Islet of Langerhans (tissue), 1 donor: Measurements from ENCODE around the gene AQP7.
A peak's percentile ranks its signal among the peaks of the same experiment; 100 is the strongest.
"Not testable (repeated sequence)": the region's sequence is repeated elsewhere in the genome, so short reads cannot be mapped to it uniquely, and the experiment has no call there.

Source experiments
- FAIRE-seq: peaks from one replicate; lab custom pipeline; 2011; peaks lifted over from hg19 to GRCh38; lab: Jason Lieb, UNC

The AQP7 gene

DNA sequence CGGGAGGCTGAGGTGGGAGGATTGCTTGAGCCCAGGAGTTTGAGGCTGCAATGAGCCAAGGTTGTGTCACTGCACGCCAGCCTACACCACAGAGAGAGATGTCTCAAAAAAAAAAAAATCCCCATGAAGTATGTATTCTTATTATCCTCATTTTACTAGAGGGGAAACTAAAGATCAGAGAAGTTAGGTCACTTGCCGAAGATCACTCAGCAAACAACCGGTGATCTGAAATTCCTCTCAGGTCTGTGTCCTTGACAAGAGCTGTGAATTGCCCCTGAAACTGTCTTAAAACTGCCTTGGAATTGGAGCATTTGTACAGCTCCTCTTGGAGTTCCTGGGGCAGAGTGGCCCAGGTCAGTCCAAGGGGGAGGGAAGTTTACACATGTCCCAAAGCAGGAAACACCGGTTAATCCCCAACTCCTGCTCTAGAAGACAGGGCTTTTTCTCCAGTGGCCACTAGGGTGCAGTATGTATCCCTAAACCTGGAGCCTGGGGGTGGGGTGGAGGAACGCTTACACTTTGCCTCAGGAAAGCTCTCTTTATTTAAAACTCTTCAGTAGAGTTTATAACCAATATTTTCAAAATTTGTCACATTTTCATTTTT, 27.6 kb downstream of the AQP7 start:
- FAIRE-seq = peak; percentile 83

DNA sequence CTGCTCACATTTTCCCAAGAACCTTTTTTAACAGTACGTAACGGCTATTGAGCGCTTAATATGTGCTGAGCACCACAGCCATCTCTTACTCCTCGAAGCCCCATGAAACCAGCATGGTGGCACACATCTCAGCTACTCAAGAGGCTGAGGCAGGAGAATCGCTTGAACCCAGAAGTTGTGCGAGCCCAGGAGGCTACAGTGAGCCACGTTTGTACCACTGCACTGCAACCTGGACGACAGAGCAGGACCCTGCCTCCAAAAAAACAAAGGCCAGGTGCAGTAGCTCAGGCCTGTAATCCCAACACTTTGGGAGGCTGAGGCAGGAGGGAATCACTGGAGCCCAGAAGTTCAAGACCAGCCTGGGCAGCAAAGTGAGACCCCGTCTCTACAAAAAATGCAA, 28.2 kb downstream of the AQP7 start:
- FAIRE-seq = no peak

DNA sequence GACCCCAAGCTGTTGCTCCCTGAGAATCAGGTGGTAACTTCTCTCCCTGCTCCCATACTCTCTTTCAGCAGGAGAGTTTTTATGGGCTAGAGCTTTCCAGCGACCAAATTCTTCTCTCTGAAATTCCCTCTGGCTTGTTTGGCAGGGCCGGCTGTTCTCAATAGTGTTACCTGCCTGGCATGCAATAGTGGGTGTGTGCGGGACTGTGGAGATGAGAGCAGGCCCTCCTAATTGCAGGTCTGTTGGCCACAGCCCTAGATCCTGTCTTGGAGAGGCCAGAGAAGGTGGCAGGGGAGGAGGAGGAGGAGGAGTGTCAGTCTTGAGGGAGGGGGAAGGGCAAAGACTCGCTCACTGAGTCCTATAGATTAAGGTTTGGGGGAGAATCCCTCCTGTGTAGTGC, 29.5 kb downstream of the AQP7 start:
- FAIRE-seq = no peak

DNA sequence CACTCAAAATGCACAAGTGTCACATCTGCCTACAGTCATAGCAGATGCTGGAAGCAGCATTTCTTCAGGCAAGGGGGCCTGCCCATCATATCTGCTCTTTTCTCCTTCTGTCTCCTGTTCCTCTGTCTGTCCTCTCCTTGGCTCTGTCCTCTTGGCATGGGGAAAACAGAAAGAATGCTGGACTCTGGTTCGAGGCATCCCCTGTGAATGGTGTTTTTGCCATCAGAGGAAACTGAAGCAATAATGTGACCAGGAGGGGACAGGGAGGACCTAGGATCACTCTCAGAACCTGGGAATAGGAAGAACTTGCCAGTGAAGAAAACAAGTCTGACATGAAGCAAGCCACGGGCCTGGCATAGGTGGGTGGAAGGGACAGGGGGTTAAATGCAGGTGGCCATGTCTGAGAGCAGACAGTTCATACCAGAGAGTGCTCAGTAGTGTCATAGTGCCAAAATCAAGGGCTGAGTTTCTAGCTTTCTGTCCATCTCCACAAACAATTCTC, 35.3 kb downstream of the AQP7 start:
- no peak for FAIRE-seq

DNA sequence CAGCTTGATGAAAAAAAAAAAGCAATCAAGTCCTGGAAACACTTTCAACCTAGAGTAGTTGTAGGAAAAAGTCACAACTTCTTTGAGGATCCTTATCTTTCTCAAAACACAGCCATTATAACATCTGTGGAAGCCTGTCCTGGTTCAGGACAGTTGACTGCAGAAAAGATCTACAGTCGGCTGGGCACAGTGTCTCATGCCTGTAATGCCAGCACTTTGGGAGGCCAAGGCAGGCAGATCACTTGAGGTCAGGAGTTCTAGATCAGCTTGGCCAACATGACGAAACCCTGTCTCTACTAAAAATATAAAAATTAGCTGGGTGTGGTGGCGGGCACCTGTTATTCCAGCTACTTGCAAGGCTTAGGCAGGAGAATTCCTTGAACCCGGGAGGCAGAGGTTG, 37.6 kb downstream of the AQP7 start:
- not testable (repeated sequence) for FAIRE-seq

DNA sequence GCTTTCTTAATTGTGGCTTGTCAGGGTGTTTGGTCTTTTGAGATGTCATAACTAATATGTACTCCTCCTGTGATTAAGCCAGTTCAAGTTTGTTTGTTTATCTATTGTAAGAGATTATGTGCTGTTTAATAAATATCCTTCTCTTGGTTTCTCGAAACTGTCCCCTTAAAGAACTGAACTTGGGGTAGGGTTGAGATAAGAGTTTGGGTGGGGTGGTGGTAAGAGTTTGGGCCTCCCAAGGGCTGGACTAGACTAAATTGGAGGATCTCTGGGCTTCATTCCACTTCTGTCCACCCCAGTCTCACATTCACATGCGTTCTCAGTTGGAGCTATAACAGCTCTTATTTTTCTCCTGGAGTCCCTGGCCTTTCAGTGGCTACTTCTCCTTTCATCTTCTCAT, 38.2 kb downstream of the AQP7 start:
- FAIRE-seq = no peak

DNA sequence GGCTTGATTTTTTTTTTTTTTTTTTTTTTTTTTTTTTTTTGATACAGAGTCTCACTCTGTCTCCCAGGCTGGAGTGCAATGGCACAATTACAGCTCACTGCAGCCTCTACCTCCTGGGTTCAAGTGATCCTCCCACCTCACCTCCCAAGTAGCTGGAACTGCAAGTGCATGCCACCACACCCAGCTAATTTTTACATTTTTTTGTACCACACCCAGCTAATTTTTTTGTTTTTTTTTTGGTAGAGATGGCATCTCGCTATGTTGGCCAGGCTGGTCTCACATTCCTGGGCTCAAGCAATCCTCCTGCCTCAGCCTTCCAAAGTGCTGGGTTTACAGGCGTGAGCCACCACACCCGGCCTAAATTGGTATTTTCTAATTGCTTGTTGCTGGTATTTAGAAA, 43.7 kb downstream of the AQP7 start:
- FAIRE-seq = not testable (repeated sequence)

DNA sequence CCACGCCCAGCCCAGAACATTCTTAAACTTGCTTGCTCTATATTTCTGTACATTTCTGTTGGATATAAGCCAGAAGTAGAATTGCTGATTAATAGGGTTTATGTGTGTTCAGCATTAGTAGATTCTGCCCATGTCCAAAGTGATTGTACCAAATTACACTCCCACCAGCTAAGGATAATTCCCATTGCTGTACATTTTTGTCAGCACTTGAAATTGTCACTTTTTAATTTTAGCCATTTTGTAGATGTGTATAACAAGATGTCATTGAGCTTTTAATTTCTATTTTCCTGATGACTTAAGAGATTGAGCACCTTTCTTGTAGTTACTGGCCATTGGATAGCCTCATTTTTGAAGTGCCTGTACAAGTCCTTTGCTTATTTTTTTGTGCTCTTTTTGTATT, 46.4 kb downstream of the AQP7 start:
- no peak for FAIRE-seq

DNA sequence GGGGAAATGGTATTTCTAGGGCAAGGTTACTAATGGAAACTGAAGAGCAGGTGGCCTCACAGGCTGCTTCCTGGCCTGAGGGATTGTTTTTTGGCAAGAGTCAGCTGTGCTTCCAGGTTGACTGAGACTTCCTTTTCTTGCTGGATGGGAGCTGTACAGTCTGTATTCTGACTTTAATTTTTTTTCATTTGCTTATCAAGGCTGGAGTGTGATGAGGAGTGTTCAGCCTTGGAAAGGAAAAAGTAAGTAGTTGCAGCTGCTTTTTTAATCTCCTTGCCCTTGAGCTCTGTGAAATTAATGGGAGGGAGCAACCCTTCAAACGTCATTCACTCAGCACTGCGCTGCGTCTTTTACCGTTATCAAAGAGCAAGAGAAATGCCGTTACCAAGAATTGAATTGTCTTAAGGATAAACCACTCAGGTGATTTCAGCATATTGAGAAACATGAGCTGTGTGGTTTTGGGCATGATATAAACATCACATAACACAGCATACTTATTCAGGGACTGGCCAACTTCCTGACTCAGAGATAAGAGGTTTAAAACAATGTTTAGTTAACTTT, 47.6 kb downstream of the AQP7 start:
- FAIRE-seq = no peak

DNA sequence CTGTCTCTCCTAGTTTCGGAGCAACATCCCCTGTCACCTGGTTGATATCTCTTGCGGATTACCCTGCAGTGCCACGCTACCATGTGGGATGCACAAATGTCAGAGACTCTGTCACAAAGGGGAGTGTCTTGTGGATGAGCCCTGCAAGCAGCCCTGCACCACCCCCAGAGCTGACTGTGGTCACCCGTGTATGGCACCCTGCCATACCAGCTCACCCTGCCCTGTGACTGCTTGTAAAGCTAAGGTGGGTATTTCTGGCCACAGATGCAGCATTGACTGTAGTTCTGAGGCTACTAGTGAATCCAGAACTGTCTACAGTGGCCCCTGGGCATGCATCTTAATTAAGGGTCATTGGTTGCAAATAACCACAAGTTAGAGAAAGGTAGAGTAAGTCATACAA, 50.8 kb downstream of the AQP7 start:
- FAIRE-seq = no peak

DNA sequence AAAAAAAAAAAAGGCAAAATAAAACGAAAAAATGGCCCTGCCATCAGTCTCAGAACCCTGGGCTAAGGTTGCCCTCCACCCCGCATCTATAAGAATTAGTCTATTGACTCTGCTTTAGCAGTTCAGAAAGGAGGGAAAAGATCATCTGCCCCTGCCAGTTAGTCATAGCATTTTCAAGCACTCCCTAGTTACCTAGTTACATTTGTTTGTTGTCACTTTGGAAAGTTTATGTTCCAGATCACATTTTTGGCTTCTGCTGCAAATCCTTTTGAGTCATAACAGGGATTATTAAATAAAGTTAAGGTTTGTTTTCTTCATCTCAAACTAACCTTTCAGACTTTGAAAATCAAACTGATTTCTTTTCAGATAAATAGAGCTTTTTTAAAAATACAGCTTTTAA, 52.1 kb downstream of the AQP7 start:
- peak; percentile 76 for FAIRE-seq

DNA sequence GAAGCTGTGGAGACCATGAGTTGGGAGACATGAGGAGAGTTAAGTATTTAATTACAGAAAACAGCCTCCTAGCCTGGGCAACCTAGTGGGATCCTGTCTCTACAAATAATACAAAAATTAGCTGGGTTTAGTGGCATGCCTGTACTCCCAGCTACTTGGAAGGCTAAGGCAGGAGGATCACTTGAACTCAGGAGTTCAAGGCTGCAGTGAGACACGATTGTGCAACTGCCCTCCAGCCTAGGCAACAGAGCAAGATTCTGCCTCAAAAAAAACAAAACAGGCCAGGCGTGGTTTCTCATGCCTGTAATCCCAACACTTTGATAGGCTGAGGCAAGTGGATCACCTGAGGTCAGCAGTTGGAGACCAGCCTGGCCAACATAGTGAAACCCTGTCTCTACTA, 52.6 kb downstream of the AQP7 start:
- no peak for FAIRE-seq

DNA sequence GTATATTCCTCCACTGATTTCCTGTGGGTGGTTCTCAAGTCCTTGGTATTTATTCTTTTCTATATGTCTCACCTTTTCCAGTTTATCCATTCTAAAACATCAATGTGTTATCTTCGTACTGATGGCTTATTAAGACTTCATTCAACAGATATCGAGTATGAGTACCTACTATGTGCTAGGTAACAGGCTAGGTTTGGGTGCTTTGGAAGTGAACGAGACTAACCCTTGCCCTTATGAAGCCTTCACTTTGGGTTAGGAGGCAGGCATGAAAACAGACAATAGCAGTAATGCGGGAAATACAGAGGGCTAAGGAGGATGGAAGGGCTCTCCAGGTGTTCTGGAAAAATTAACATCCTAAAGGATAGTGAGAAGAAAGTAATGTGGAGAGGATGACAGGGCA, 53.4 kb downstream of the AQP7 start:
- FAIRE-seq = no peak

DNA sequence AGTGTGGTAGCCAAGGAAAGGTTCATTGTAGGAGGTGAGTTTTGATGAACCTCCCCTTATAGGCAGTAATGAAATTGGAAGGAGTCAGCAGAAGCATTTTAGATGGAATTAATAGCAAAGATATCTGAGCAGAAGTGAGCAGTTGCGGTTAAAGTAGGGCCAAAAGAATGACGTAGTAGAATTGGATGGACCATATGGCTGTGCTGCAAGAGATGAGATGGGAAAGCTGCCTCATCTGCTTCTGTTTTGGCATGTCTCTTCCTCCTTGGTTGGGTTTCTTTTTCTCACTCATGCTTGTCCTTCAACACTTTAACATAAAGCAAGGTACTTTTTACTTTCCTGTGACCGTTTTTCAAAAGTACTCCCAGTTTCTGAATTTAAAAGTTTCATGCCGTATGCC, 55.8 kb downstream of the AQP7 start:
- no peak for FAIRE-seq

DNA sequence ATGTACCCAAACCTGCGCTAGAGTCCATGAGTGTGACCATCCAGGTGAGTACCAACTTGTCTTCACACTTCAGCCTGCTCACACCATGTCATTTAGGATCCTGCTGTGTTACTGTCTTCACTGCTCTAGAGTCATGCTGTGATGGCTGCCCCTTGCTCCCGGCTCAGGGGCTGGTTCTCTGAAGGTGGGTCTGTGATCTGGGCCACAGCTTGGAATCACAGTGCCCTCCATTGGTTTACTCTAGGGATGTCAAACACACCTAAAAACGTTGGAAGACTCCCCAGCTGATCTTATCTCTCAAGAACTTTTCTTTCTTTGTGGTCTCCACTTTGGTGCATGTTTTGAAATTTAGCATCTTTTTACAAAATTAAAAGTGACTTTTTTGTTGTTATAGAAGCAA, 58.2 kb downstream of the AQP7 start:
- FAIRE-seq = no peak

DNA sequence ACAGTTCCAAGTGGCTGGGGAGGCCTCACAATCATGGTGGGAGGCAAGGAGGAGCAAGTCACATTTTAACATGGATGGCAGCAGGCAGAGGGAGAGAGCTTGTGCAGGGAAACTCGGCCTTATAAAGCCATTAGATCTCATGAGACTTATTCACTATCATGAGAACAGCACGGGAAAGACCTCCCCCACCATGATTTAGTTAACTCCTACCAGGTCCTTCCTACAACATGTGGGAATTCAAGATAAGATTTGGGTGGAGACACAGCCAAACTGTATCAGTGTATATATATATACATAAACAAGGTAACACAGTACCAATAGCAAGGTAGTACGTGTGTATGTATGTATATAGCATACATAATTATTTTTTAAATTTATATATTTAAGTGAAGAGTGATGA, 61.2 kb downstream of the AQP7 start:
- FAIRE-seq = no peak

DNA sequence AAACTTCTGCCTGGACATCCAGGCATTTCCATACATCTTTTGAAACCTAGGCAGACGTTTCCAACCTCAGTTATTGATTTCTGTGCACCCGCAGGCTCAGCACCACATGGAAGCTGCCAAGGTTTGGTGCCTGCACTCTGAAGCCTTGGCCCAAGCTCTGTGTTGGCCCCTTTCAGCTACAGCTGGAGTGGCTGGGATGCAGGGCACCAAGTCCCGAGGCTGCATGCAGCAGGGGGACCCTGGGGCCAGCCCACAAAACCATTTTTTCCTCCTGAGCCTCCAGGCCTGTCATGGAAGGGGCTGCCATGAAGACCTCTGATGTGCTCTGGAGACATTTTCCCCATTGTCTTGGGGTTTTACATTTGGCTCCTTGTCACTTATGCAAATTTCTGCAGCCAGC, 62.2 kb downstream of the AQP7 start:
- no peak for FAIRE-seq
